ENCODE results near the gene MICB. TPM values are rescaled to one million over a fixed set of nuclear protein-coding genes. Genes with fewer than 3 reads are reported as not detected.

The MICB gene
- total RNA-seq: 8.7 and 16.8 TPM in 2 replicates

GRCh38 chr6:31497531-31498476, at the start of gene MICB:
Gene MICB (plus strand): TSS chr6:31498145. CDS start chr6:31498194, 49 bp downstream.

GRCh38 chr6:31528821-31529328, 30.9 kb downstream of the MICB start, which contains the start of gene MCCD1:
Gene MCCD1 (plus strand): TSS chr6:31528962. CDS start chr6:31529015, 53 bp downstream.

GRCh38 chr6:31541658-31542521, 43.9 kb downstream of the MICB start, which contains the start of gene DDX39B:
Gene DDX39B (minus strand): TSS chr6:31542003. CDS start chr6:31540532, 1,471 bp downstream.

GRCh38 chr6:31546339-31546957, 48.5 kb downstream of the MICB start, which contains the start of gene ATP6V1G2:
Gene ATP6V1G2 (minus strand): TSS chr6:31546608. CDS start chr6:31546559, 49 bp downstream.

GRCh38 chr6:31546958-31547726, 49.2 kb downstream of the MICB start, which contains the start of gene NFKBIL1:
Gene NFKBIL1 (plus strand): TSS chr6:31547608. CDS start chr6:31547695, 87 bp downstream.

Other genes starting within 250 kb of the MICB start
- gene HLA-C, start 226.1 kb upstream of the MICB start, total RNA-seq: 68.8 and 90.9 TPM in 2 replicates
- 48.4 and 141 TPM in 2 replicates for gene HLA-B, start 141.0 kb upstream of the MICB start, total RNA-seq
- 53.6 and 58.3 TPM in 2 replicates for gene MICA, start 94.5 kb upstream of the MICB start, total RNA-seq
- not detected in 2 replicates for gene MCCD1, start 30.8 kb downstream of the MICB start, total RNA-seq
- 438 and 525 TPM in 2 replicates for gene DDX39B, start 43.9 kb downstream of the MICB start, total RNA-seq
- gene ATP6V1G2, start 48.5 kb downstream of the MICB start, total RNA-seq: 0.11 and 0.16 TPM in 2 replicates
- 12.2 and 29.0 TPM in 2 replicates for gene NFKBIL1, start 49.5 kb downstream of the MICB start, total RNA-seq
- not detected in 2 replicates for gene LTA, start 74.1 kb downstream of the MICB start, total RNA-seq
- 3.3 and 4.5 TPM in 2 replicates for gene TNF, start 77.4 kb downstream of the MICB start, total RNA-seq
- 0.49 and 1.5 TPM in 2 replicates for gene LTB, start 84.3 kb downstream of the MICB start, total RNA-seq
- not detected in 2 replicates for gene LST1, start 88.1 kb downstream of the MICB start, total RNA-seq
- gene NCR3, start 94.9 kb downstream of the MICB start, total RNA-seq: not detected in 2 replicates
- not detected in 2 replicates for gene AIF1, start 117.1 kb downstream of the MICB start, total RNA-seq
- gene PRRC2A, start 122.6 kb downstream of the MICB start, total RNA-seq: 88.0 and 92.7 TPM in 2 replicates
- 195 and 196 TPM in 2 replicates for gene BAG6, start 154.5 kb downstream of the MICB start, total RNA-seq
- gene APOM, start 157.7 kb downstream of the MICB start, total RNA-seq: 1.2 and 2.3 TPM in 2 replicates
- 16.0 and 20.2 TPM in 2 replicates for gene C6orf47, start 162.6 kb downstream of the MICB start, total RNA-seq
- 13.1 and 16.0 TPM in 2 replicates for gene GPANK1, start 166.9 kb downstream of the MICB start, total RNA-seq
- gene CSNK2B, start 167.9 kb downstream of the MICB start, total RNA-seq: 251 and 316 TPM in 2 replicates
- 1.9 and 2.3 TPM in 2 replicates for gene LY6G5B, start 171.8 kb downstream of the MICB start, total RNA-seq
- gene LY6G5C, start 182.9 kb downstream of the MICB start, total RNA-seq: 0.70 and 0.76 TPM in 2 replicates
- gene ABHD16A, start 205.2 kb downstream of the MICB start, total RNA-seq: 24.0 and 27.8 TPM in 2 replicates
- not detected in 2 replicates for gene LY6G6F, start 208.7 kb downstream of the MICB start, total RNA-seq
- not detected in 2 replicates for gene LY6G6D, start 217.2 kb downstream of the MICB start, total RNA-seq
- 0.15 TPM in 1 of 2 replicates, not detected in the other for gene LY6G6C, start 223.6 kb downstream of the MICB start, total RNA-seq
- not detected in 2 replicates for gene MPIG6B, start 225.2 kb downstream of the MICB start, total RNA-seq
- gene DDAH2, start 231.2 kb downstream of the MICB start, total RNA-seq: 9.5 and 16.1 TPM in 2 replicates
- 805 and 887 TPM in 2 replicates for gene CLIC1, start 238.4 kb downstream of the MICB start, total RNA-seq
- gene MSH5, start 241.9 kb downstream of the MICB start, total RNA-seq: 6.2 and 7.4 TPM in 2 replicates

All from hair follicular keratinocyte (primary cell).